Brain pericyte (primary cell): ENCODE results near the gene RABGAP1L.

Experiments used
- DNase-seq: peaks from one replicate; pipeline ENCODE4 v3.0.0-alpha.2; 2012; ENCODE audit warnings: low read depth, low spot score

RABGAP1L gene

GRCh38 chr1:174920093-174920492 is 760.8 kb downstream of the RABGAP1L start:
- DNase-seq: no peak

DNA sequence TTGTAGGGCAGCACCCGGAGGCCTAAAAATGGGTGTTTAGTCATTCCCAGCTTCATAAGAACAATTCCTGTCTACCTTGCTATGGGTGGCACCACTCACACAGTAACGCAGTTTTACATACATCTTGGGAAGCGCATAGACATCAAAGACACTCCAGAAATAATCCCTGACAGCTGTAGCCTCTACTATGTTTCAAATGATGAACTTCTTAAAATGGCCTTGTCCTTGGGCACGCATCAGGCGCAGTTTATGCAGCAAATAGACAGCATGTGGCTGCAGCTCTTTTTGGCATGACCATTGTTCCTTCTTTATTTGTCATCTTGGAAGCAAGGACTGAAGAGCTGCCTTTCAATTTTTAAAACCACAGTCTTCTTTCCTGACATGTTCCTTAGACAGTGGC is 762.8 kb downstream of the RABGAP1L start:
- no peak for DNase-seq

- DNase-seq: no peak
These were observed 764.5 kb downstream of the RABGAP1L start for GRCh38 chr1:174923820-174924219.

- DNase-seq: no peak
These were observed 769.2 kb downstream of the RABGAP1L start for GRCh38 chr1:174928541-174928940.

DNA sequence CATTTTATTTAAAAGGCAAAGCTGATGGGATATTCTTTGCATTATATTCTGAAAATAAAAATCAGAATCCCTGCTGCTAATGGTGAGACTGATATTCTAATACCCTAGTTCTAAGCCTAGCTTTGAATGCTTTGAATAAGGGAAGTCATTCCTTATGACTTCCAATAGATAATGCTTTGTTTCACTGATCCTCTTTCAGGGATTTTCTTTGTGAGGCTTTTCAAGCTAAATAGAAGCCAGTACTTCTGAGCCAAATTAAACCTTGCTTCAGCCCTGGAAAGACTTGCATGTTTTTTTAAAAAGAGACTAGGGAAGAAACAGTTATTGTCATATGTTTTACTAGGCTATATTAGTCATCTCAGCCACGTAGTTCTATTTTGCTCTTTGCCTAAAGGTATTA is 771.9 kb downstream of the RABGAP1L start:
- no peak for DNase-seq

DNA sequence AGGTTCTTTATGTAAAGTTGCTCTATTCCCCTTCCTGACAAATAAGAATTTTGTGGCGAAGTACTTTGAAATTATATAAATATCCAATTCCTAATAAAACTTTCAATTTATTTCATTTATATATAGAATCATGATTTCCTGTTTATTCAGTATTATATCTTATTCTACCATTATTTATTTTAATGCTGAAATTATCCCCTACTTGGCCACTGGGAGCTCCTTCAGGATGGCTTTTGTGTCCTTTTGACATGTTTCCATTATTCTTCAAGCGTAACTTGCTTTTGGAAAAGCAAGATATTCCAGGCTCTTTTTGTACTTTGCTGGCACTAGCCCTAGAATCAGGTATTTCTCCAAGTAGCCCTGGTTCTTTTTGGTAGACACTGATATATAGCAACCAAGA is 773.3 kb downstream of the RABGAP1L start:
- no peak for DNase-seq

DNA sequence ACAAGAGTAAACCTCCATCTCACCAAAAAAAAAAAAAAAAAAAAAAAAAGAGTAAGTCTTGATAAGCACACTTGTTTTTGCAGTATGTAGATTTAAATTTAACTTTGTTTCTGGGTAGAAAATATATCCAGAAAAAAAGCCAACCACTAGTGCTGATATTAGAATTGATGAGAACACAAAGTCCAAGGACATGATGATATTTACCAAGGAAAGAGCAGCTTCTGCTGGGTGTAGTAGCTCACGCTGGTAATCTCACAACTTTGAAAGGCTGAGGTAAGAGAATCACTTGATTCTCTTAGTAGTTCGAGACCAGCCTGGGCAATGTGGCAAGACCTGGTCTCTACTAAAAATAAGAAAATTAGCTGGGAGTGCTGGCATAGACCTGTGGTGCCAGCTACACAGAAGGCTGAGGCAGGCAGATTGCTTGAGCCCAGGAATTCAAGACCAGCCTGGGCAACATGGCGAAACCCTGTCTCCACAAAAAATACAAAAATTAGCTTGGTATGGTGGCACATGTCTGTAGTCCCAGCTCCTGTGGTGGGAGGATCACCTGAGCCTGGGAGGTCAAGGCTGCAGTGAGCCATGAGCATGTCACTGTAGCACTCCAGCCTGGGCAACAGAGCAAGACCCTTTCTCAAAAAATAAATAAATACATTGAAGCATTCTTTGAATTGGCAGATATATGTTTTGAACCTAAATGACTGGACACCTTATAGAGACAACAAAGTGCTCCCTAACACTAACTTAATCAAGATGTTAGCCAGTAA is 776.8 kb downstream of the RABGAP1L start:
- no peak for DNase-seq

DNA sequence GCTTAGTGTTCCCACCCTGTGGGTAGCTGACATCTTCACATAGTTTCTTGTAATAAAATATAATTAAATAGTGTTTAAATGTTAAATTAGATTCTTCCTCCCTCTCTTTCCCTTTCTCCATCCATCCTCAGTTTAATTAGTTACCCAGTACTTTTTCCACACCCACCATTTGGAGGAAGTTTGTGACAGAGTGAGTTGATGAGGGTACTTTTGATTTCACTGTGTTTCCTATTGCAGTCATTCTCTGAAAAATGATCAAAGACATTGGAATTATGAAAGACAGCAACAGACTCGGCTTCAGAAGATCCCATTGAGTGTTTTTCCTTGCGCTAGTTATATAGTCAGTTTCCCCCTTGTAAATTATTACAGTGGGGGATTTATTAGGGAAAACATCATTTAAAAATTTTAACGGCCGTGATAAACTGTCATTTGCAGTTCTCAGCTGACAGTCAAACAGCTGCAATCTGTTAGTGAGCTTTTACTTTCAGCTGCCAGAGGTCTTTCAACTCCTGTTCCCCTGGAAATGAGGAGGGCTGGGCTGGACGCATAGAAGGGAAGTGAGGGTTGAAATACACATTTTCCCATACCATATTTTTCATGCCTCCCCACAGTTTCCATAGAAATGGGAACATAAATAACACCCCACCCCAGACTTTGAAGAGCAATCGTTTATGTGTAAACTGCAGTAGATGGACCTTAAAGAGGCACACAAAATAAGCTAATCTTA is 779.1 kb downstream of the RABGAP1L start:
- no peak for DNase-seq

DNA sequence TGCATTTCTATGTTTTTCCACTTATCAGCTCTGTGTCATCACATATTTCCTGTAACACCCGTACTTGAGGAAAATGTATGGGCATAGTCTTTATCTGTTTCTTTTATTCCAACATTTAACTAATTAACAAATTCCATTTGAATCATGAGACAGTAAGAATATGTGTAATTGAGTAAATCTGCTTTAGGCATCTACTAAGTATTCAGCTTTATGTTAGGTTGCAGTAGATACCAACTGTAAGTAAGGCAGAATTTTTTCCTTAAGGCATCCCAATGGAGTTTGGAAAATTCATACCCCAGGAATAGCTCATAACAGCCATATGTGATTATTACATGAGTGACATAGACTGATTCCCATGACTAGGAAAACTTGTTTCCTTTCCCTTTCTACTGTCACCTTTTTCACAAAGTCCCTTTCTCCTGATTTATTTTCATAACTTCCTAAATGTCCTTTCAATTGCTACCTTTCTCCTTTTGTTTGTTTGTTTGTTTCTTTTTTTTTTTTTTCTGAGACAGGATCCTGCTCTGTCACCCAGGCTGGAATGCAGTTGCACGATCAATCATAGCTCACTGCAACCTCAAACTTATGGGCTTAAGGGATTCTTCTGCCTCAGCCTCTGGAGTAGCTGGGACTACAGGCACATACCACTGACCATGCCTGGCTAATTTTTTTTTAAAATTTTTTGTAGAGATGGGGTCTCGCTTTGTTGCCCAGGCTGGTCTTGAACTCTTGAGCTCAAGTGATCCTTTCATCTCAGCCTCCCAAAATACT is 780.6 kb downstream of the RABGAP1L start:
- no peak for DNase-seq

GRCh38 chr1:174940646-174941175 is 781.4 kb downstream of the RABGAP1L start:
- no peak for DNase-seq

- DNase-seq: no peak
These were observed 783.4 kb downstream of the RABGAP1L start for GRCh38 chr1:174942547-174943255.

DNA sequence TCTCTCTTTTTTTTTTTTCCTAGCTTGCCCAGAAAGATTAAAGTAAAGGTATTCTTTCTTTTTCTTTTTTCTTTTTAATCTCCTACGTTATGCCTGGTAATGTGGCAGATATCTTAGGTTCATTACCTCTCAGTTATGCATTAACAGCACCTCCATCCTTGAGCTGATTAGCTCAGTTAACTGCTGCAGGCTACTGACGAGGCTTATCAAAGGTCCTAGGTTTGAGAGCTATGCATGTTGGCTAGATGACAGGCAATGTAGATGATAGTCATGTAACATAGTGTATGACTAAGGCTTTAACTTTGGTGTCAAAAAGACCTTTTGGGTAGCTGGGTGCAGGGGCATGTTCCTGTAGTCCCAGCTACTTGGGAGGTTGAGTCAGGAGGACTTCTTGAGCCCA is 786.7 kb downstream of the RABGAP1L start:
- DNase-seq: no peak

- no peak for DNase-seq
These were observed 789.7 kb downstream of the RABGAP1L start for GRCh38 chr1:174949061-174949460.

DNA sequence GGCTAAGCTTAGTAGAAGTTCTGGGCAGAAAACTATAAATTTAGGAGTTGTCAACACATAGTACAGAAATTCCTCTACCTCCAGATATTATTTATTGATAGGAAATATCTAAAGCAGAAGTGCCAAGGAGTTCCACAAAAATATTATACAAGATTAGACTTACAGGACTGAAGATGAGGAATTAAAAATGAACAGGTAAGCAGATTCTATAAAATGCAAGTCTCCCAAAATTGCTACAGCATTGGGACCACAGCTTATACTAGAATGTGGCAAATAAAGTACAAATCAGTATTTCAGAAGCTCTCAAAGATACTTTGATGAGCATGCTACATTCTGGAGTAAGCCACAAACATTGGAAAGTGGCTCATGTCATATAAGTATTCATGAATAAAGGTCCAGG is 790.3 kb downstream of the RABGAP1L start:
- no peak for DNase-seq

DNA sequence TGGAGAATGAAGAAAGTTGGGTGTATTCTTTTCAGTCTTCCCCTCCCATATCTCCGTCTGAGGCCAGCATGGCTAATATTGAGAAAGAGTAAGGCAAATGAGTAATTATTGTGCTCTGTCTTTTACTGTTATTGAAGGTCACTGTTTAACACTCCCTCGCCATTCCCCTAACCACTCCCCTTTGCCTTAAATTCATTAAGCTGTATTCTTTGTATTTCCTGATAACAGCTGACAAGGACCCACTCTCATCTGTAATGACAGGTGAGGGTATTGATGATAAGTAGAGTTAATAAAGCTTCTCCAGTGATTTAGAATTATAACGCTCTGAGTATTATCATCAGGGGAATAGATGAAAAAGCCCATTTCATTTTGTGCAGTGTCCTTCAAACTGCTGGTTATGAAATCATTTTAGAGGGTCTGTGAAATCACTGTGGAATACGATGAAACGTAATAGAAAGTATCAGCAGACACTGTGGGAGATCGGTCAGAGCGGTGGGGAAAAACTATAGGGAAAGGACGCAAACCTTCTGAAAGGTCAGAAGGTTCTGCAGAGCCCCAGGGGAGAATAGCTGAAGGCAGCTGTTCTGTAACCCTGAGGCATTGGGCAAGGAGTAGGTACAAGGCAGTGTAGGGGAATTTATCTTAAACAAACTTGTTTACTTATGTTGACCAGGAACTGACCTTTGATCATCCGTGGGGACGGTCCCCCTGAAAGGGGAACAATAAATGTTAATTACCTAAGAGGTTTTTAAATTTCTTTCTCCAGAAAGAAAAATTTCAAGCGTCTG is 794.2 kb downstream of the RABGAP1L start:
- DNase-seq: no peak

GRCh38 chr1:174954073-174954460 is 794.7 kb downstream of the RABGAP1L start:
- no peak for DNase-seq

GRCh38 chr1:174954671-174955669 is 795.6 kb downstream of the RABGAP1L start:
- no peak for DNase-seq

DNA sequence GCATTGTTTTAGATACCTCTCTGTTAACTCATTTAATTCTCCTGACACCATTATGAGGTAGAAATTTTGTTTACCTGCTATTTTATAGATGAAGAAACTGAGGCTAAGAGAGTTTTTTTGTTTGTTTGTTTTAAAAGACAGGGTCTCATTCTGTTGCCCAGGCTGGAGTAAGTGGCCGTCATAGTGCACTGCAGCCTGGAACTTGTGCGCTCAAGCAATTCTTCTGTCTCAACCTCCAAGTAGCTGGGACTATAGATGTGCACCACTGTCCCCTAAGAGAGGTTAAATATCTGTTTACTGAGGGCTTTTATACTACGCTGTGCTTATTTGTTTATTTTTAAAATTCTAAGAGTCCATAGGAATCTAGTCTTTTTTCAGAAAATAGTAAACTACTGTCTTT is 796.8 kb downstream of the RABGAP1L start:
- DNase-seq: no peak

DNA sequence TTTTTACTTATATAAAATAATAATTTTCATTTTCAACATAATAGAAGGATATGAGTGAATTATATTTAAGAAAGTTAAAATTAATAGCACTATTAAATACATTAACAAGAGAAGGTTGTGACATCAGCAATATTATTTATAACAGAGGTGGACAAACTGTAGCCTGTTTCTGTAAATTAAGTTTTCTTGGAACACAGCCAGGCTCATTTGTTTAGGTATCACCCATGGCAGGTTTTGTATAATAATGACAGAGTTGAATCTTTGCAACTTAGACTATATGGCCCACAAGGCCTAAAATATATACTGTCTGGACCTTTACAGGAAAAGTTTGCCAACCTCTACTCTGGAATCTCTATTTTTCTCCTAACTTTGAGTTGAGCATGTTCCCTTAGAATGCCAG is 797.7 kb downstream of the RABGAP1L start:
- DNase-seq: no peak

- DNase-seq: no peak
These were observed 798.5 kb downstream of the RABGAP1L start for GRCh38 chr1:174957829-174958228.
